Measurements from ENCODE around the gene EMD. TPM values are rescaled to one million over a fixed set of nuclear protein-coding genes. Genes with fewer than 3 reads are reported as not detected.

EMD gene
- total and polyA plus RNA-seq, 2 donors from 2014 or later, result 79.6 to 102 TPM

- intact Hi-C loops (cut with DNase I), result no loop called here
- no peak overlapping the region for H3K27ac ChIP-seq (ENCODE audit: low read depth in 2 of 2, low read length in 2 of 2)
- no peak overlapping the region for H3K9ac ChIP-seq (ENCODE audit: low read length in 3 of 3)
- no peaks in the 10 kb centered on the region for H3K27me3 ChIP-seq (ENCODE audit: control insufficient read depth, insufficient read depth, low read length)
- no peak for FAIRE-seq
- H3K9me3 ChIP-seq (ENCODE audit: control insufficient read depth in 2 of 3, insufficient read depth in 1 of 3, low read length in 3 of 3), result no peaks in the 10 kb centered on the region
- peaks cover 0 to 6% (median 0%) of the 10 kb centered on the region in 3 donors for H3K4me1 ChIP-seq (ENCODE audit: control insufficient read depth in 2 of 3, insufficient read depth in 2 of 3, low read depth in 1 of 3, low read length in 3 of 3)
- H3K4me3 ChIP-seq (ENCODE audit: low read length in 3 of 3), result no peak overlapping the region
- no peak for TF ChIP-seq CTCF (IDR thresholded peaks at IDR 0.05; ENCODE audit: borderline replicate concordance, extremely low read depth, insufficient read depth)
- DNase-seq, result no peak
- no peaks in the 10 kb centered on the region for H3K36me3 ChIP-seq (ENCODE audit: control insufficient read depth in 2 of 3, insufficient read depth in 3 of 3, low read length in 3 of 3)
Measured at GRCh38 chrX:154413142-154413541, 34.0 kb downstream of the EMD start.

- intact Hi-C loops (cut with DNase I), result no loop called here
- Histone ChIP-seq H3K9ac (ENCODE audit: low read length in 3 of 3) (no peak overlapping the region), H3K4me1 (ENCODE audit: control insufficient read depth in 2 of 3, insufficient read depth in 2 of 3, low read depth in 1 of 3, low read length in 3 of 3) (peaks cover 0 to 6% (median 0%) of the 10 kb centered on the region in 3 donors)
Measured at GRCh38 chrX:154417157-154417556, 38.1 kb downstream of the EMD start.

GRCh38 chrX:154419189-154419588 is 40.1 kb downstream of the EMD start:
- H3K9ac ChIP-seq (ENCODE audit: low read length in 3 of 3), result no peak overlapping the region
- no peaks in the 10 kb centered on the region for H3K27me3 ChIP-seq (ENCODE audit: control insufficient read depth, insufficient read depth, low read length)
- no peaks in the 10 kb centered on the region for H3K36me3 ChIP-seq (ENCODE audit: control insufficient read depth in 2 of 3, insufficient read depth in 3 of 3, low read length in 3 of 3)
- no peak for TF ChIP-seq CTCF (IDR thresholded peaks at IDR 0.05; ENCODE audit: borderline replicate concordance, extremely low read depth, insufficient read depth)
- DNase-seq (no peak), FAIRE-seq (no peak)
- H3K9me3 ChIP-seq (ENCODE audit: control insufficient read depth in 2 of 3, insufficient read depth in 1 of 3, low read length in 3 of 3), result no peaks in the 10 kb centered on the region
- H3K4me3 ChIP-seq (ENCODE audit: low read length in 3 of 3), result no peak overlapping the region
- intact Hi-C loops (cut with DNase I), result no loop called here
- no peak overlapping the region for H3K27ac ChIP-seq (ENCODE audit: low read depth in 2 of 2, low read length in 2 of 2)
- H3K4me1 ChIP-seq (ENCODE audit: control insufficient read depth in 2 of 3, insufficient read depth in 2 of 3, low read depth in 1 of 3, low read length in 3 of 3), result no peaks in the 10 kb centered on the region

More at GRCh38 chrX:154417157-154417556, 38.1 kb downstream of the EMD start:
- DNase-seq, result no peak
- FAIRE-seq, result no peak
- Histone ChIP-seq H3K27ac (ENCODE audit: low read depth in 2 of 2, low read length in 2 of 2) (no peak overlapping the region), H3K9me3 (ENCODE audit: control insufficient read depth in 2 of 3, insufficient read depth in 1 of 3, low read length in 3 of 3) (no peaks in the 10 kb centered on the region), H3K27me3 (ENCODE audit: control insufficient read depth, insufficient read depth, low read length) (no peaks in the 10 kb centered on the region), H3K4me3 (ENCODE audit: low read length in 3 of 3) (no peak overlapping the region), H3K36me3 (ENCODE audit: control insufficient read depth in 2 of 3, insufficient read depth in 3 of 3, low read length in 3 of 3) (no peaks in the 10 kb centered on the region)
- no peak for TF ChIP-seq CTCF (IDR thresholded peaks at IDR 0.05; ENCODE audit: borderline replicate concordance, extremely low read depth, insufficient read depth)
